Measurements from ENCODE around the gene IGFALS.

GRCh38 chr16:1817716-1818115 lies 24.2 kb upstream of the IGFALS start:
- TF ChIP-seq CTCF (conservative IDR thresholded peaks at IDR 0.05) (no peak), EZH2 (IDR thresholded peaks at IDR 0.05; ENCODE audit: low read depth) (no peak)
